Renal cortex interstitium (tissue), 11 donors: ENCODE measurements around the gene BCDIN3D. TPM values are rescaled to one million over a fixed set of nuclear protein-coding genes. Genes with fewer than 3 reads are reported as not detected.

ENCODE experiments used
- DNase-seq, 11 donors: peaks; one replicate each; pipeline ENCODE4 v3.0.0-alpha.2; 2013; ENCODE audit warnings: low read depth in 9 of 11, low spot score in 4 of 11; ENCODE audit errors: extremely low read depth in 1 of 11
- polyA plus RNA-seq, 3 donors: library from polyadenylated mRNA; unstranded; fragments of 120-200 nt; gene quantifications; one replicate each; pipeline ENCODE4 v1.2.1, GENCODE V29; 2013; ENCODE audit not compliant: insufficient read length in 3 of 3

BCDIN3D gene
- polyA plus RNA-seq, 3 donors: 7.2 to 9.0 (median 8.2) TPM

DNA sequence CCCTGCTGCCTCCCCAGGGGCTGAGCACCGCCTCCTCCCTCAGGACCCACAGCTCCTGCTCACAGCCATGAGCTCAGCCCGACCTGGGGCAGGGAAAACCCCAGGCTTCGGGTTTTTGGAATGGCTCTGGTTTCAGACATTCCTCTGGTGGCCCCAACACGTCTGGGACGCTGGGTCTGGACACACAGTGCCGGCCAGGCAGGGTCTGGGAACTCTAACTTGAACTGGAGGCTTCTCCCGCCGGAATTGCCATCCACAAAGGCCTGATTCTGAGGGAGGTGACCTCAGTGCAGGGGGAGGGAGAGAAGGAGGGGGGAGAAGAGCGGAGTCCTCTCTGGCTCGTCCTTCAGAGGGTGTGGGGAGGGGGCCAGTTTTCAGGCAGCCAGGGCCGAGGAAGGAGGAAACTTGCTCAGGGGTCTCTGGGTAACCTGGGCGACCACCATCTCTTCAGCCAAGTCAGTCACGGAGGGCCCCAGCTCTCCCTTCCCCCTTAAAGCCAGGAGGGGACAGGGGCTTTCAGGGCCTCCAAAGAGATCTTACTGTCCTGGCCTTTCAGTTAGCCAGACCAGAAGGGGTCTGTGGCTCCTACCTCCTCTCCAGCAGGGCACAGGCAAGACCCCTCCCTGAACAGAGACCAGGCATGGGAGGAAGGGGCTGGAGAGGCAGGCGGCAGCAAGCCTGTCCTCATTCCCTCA lies 34.1 kb downstream of the BCDIN3D start:
- DNase-seq: no peak

DNA sequence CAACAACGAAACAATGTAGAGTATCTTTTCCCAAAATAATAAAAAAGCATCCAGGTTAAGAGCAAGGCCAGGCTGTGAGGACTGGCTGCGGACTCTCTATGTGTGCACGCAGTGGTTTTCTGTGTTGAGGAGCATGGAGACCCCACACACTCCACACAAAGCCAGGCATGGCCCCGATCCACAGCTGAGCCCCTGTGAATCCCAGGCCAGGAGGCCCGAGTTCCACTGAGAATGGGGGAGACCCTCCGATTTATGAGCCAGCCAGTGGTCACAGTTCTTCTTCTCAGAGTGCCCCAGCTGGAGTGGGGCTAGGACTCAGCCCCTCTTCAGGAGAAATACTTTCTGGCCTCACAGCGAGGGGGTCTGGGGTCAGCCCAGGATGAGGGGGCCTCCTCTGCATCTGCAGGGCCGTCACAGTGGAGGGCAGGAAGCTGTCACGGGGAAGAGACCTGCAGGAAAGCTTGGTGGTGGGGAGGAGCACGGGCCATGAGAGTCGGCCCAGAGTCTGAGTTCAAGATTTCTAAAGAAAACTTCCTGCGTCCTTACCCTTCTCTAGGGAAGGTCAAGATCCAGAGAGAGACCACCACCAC lies 34.8 kb downstream of the BCDIN3D start:
- no peak for DNase-seq

DNA sequence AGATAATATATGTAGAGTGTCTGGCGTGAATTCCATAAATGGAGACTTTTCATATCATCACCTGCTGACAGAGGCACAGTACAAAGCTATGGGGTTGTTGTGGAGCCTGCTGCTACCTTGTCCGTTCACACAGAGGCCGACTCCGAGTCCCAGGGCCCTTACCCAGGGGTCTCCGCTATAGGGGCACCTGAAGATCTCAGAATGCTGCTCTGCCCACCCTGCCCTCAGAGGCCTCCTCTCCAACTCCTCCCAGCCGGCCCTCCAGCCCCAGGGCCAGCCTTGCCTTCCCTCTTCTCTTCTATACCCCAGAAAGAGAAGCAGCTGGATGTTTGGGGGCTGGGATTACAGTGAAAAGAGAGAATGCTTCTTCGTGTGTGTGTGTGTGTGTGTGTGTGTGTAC lies 36.0 kb downstream of the BCDIN3D start:
- no peak for DNase-seq

DNA sequence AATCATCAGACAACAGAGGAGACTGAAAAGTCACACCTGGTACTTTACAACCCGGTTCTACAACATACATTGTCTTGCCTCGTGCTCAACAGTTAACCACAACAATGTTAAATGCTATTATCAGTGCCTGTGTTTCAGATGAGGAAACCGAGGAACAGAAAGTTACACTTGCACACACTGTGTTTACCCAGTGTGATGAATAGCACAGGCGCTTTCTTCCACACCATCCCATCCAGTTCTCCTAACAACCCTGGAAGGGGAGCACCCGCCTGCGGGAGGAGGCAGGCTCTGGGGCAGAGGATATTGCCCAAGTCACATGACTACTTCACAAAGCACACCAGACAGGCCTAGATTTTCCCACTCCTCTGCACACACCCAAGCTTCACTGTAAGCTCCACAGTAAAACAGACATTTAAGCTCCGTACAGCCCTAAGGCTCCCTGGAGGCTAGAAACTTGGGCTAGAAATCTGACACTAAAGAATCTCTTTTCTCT lies 36.5 kb downstream of the BCDIN3D start:
- DNase-seq: no peak

DNA sequence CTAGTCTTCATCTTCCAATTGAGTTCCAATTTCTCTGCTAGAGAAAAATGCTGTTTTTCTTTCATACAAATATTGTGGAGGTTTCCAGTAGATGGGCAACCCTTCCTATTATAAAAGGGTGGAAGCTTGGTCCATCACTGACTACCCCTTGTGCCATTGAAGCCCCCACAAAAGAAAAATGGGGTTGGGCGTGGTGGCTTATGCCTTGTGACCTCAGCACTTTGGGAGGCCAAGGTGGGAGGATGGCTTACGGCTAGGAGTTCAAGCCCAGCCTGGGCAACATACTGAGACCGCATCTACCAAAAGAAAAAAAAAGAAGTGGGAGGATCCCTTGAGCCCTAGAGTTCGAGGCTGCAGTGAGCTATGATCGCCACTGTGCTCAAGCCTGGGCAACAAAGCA lies 37.5 kb downstream of the BCDIN3D start:
- DNase-seq: no peak

DNA sequence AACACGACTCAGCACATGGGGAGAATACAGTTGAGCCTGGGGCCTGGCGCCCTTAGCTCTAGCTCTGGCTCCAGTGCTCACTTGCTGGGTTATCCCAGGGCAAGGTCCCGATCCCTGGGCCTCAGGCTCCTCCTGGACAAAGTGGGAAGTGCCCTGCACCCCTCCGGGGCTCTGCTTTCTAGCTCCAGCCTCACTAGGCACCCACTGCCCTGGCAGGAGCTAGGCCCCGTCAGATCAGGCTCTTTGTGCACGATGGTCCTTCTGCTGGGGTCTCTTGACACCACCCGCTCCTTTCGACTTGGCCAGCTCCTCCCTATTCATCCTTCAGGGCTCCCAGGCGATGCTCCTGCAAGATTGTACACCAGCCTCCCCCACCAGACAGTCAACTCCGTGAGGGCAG lies 38.1 kb downstream of the BCDIN3D start:
- no peak for DNase-seq

DNA sequence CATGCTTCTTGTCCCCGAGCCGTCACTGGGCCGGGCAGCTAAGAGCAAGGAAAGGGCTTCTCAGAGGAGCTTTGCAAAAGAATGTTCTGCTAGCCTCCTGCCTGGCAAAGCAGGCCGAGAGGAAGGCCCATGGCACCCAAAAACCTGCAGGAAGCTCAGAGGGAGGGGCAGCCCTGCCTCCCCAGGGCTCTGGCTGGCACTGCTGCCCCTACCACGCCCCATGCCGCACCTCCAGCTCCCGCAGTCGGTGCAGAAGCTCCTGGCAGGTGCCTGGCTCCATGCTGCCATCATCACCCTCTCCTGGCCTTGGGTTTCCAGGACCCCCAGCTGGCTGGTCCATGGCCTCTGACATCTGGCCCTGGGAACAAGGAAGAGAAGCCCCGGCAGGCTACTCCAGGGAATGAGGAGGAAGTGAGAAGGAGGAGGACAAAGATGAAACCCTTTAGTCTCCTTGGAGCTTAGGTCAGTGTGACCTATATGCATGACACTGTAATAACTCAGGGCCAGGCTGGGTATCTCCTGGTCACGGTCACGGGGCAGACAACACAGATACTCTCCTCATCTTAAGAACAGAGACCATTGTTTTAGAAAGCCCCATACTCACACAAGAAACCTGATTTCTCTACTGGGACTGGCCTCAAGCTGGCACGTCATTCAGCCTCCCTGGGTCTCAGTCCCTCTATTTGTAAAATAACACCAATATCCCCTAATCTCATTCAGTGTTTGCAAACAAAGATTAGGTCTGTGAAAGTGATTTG lies 39.0 kb downstream of the BCDIN3D start:
- DNase-seq: no peak

DNA sequence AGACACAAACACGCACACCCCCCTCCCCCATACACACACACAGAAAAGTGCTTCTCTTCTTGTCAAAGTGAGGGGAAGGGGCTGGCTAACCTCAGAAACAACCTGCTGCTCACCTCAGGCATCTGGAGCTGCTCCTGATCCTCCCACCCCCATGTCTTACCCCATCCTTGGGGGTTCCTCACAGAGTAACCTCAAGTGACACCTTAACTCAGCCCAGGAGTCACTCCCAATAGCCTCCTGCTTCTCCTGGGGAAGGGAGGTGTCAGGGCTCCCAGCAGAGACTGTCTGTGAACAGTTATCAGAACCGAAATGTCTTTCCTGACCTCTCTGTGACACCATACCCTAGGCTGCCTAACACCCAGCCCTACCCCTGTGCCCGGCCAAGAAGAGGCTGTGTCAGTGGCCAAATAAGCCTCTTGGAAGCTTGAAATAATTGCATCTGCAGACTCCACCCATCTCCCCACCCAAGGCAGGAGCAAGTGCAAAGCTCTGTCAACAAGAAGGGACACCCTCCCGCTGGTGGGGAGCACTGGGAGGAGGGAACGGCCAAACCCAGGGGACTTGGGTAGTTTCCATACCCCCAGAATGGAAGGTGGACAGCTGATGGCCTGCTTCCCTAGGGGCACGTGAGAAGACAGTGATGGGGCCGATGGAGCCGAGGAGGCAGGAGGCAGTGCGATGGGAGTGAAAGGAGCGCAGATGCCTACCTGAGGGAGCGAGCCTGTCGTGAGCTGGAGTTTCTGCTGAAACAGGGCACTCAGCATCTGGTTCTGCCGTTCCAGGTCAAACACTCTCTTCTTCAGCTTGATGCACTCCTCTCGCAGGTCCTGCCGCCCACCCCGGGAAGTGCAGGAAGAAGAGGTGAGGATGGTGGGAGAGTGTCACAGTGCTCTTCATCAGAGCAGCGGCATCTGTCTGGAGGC lies 41.5 kb downstream of the BCDIN3D start:
- DNase-seq: no peak

DNA sequence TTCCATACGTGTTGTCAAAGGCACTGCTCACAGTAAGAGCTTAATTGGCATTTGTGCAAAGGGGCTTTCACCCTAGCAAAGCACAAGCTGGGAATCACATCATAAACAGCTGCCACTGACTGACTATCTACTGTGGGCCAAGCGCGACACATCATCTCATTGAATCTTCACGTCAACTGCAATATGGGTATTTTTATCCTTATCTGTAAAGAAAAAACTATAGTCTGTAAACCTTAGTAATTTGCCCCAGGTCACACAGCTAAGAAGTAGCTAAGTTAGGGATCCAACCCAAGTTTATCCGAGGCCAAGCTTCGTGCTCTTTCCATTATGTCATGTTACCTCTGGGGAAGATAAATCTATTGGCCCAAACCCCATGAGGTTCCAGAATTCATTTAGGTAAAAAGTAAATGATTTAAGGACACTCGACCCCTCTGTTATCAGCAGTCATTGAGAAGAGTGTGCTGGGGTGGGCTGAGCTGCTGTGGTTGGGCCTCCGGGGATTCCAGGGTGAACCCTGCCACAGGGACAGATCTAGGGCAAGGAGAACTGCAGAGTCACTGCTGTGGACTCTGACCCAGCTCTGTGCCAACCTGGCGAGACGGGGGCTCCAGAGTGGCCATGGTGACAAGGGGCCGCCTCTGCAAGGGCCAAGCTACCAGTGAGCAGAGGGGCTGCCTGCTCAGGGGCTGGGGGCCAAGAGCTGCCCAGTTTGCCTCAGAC lies 42.3 kb downstream of the BCDIN3D start:
- DNase-seq: no peak

DNA sequence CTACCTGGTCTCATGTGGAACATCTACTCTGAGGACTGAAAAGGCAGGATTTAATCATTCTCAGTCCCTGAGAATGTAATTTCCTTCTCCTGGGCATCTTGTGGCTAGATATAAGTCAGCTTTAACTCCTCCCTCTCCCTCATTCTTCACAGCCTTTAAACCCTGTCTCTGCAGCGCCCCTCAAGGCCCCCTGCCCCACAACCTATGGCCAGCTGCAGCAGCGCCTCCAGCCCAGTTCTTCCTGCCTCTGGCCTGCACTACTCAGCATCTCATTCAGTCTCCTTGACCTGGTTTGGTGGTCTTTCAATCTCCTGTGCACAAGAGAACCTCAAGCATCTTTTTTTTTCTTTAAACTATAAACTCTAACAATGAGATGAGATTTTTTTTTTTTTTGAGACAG lies 44.0 kb downstream of the BCDIN3D start:
- DNase-seq: no peak

DNA sequence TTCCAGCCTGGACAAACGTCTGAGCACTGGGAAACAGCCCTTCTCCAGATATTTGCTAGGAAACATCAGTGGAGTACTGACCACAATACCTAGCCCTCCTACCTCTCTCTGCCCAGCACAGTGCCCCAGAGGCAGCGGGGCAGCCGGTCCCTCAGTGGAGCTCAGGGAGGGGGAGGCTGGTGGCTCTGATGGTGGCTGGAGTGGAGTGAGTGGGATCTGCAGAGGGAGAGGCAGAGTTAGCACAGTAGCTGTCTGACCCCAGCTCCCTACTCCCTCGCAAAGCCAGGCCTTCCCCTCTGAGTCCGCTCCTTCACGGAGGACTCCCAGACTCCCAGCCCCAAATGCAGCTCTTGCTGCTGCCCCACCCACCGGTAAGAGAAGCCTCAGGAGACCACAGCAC lies 44.7 kb downstream of the BCDIN3D start:
- no peak for DNase-seq

DNA sequence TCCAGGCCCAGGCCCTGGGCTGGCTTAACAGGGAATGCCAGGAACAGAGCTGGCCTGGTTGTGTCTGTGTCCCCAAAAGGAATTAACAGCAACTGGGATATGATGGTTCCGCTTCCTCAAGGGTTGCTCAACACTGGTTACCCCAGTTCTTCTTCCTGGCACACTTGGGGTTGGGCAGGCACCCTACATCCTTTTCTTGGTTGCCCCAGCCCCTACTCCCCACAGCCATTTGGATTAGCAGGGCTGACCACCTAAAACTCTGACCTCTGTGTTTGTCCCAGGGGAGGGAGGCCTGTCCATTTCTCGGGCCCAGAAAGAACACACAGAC lies 45.5 kb downstream of the BCDIN3D start:
- no peak for DNase-seq

DNA sequence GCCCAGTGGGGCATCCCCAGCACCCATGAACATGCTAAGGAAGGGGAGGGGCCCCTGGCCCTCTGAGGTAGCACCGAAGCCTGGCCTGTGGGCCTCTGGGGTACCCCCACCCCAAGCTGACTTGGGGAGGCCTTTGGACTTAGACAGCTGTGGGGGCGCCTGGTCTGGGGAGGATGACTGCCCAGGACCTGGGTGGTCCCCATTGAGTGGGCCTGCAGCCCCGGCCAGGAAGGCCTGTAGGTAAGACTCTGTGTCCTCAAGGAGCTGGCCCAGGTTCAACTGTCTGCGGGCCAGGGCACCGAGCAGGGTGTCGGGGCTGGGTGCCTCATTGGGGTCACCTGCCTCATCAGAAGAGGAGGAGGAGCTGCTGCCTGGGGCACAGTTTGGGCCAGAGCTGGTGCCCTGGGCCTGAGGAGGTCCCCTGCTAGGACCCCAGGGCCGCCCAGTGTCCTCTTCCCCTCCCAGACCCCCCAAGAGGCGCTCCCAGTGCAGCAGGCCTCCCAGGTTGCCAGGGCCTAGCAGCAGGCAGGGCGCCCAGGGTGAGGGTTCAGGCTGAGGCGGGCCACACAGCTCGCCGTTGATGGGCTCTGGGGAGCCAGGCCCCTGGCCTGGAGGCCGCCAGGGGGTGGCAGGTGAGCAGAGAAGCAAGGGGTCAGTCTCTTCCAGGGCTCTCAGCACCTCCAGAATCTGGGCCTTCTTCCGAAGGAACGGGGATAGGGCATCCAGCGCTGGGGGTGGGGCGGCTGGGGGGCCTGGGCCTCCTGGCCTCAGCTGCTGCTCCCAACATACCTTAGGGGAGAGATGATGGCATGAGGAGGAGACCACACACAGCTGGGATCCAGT lies 46.1 kb downstream of the BCDIN3D start:
- DNase-seq: no peak

DNA sequence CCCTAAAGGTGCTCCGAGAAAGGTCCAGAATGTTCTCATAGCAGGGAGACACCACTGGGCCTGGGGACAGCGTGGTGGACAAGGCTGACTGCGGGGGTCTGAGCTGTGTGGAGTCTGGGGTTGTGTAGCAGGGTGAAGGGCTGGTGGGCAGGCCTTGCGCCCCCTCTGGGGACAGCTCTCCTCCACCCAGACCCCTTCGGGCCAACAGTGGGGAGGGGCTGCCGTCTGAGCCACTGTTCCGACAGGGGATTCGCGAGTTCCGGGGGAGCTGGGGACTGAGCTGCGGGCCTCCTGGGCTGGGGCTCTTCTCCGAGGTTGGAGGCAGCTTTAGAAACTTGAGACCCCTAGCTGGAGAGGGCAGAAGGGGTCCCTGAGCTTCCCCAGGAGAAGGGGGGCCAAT lies 46.8 kb downstream of the BCDIN3D start:
- DNase-seq: no peak

DNA sequence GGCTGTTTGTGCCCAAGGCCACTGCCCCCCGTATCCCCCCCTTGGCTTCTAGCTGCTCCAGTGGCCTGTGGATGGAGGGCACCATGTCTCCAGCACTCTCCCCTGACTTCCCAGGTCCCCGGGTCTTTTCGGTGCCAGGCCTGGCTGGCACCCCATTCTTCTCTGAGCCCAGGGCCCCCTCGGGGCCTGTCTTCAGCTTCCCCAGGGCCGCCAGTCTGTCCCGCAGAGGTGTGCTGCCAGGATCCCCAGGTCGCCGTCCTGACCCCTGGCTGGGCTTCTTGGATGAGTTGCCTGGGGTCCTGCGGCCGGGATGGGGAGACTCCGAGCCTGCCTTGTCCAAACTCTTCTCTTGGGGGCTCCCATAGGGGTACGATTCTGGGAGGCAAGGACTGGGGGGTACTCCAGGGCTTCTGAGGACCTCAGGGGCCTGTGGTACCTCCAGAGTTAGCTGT lies 47.2 kb downstream of the BCDIN3D start:
- DNase-seq: no peak

DNA sequence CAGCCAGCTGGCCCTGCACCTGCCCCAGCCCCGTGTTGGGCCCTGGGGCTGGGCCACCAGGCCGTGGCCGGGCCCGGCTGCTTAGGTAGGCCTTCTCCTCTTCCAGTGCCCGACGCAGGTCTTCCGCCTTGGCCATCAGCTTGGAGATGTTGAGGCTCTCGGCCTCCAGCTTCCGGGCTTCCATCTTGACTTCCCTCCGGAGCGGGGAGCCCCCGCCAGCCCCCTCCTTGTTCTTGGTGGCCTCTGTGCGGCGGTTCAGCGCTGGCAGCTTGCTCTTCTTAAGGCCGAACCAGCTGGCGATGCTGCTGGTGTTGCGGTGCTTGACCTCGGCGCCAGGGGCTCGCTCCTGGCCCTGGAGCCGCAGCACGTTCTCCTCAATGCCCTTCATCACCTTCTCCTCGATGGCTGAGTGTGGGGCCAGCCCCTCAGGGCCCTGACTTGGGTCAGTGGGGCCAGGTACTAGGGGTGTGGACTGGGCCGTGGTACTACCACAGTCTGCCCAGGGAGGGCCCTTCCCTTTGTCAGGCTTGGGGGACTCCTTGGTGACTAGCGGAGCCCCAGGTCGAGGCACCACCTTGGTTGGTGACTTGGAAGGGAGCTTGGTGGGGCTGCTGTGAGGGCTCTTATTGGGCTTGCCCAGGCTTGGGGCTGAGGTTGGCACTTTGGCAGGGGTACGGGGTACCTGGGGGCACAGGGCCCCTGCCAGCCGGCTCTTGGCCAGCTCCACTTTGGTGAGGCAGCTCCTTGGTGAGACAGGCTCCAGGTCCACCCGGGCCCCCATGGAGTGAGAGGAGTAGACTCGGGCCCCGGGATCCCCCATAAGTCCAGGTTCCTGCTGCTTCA lies 47.9 kb downstream of the BCDIN3D start:
- no peak for DNase-seq

DNA sequence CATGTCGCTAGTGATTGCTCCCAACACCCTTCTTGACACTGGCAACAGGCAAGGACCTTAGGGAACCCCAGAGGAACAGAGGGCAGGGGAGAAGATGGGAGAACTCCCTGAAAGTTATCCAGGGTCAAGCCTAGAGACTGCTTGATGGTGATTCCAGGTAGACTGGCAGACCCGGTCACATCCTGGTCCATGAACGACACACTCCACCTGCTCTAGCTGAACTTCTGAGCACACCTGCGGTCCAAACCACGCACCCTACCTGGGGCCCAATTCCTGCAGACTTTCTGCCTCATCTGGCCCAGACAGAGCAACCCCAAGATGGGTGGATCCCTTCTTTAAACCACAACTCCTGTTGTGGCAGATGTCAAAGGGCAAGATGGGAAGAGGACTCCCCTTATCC lies 48.9 kb downstream of the BCDIN3D start:
- no peak for DNase-seq
